Measurements from ENCODE around the gene MSRB1.

DNA sequence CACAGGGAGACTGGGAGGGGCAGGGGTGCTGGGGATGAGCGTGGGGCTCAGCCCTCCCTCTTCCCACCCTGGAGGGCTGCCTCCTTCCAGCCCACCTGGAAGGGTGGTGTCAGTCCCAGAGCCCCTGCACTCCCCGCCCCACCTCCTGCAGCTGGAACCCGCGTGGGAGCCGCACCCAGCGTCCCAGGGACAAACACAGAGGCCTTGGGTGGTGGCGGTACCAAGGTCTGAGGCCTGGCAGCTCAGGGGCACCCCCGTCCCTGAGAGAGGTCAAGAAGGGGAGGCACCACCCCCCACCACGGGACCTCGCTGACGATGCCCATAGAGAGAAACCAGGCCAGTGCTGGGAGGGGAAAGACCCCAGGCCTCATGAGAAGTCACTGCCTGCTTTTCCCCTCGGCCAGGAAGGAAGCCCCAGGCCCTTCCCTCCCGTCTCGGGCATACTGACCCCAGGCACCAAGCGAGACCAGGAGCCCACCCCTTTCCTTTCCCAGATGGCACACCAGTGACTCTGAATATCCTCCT, 28.9 kb downstream of the MSRB1 start:
- TF ChIP-seq POLR2A (IDR thresholded peaks at IDR 0.05), result no peak
- TF ChIP-seq, protein P1, sequence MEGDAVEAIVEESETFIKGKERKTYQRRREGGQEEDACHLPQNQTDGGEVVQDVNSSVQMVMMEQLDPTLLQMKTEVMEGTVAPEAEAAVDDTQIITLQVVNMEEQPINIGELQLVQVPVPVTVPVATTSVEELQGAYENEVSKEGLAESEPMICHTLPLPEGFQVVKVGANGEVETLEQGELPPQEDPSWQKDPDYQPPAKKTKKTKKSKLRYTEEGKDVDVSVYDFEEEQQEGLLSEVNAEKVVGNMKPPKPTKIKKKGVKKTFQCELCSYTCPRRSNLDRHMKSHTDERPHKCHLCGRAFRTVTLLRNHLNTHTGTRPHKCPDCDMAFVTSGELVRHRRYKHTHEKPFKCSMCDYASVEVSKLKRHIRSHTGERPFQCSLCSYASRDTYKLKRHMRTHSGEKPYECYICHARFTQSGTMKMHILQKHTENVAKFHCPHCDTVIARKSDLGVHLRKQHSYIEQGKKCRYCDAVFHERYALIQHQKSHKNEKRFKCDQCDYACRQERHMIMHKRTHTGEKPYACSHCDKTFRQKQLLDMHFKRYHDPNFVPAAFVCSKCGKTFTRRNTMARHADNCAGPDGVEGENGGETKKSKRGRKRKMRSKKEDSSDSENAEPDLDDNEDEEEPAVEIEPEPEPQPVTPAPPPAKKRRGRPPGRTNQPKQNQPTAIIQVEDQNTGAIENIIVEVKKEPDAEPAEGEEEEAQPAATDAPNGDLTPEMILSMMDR (IDR thresholded peaks at IDR 0.05 in 4 of 5, conservative IDR thresholded peaks at IDR 0.05 in 1 of 5), result no peak
